IMR-90 (cell line): ENCODE data around the gene IZUMO2.

ENCODE experiments used
- POLR2A ChIP-seq: IDR thresholded peaks from 2 replicates; pipeline ENCODE4 v1.6.1; 2012; ENCODE audit warnings: mild to moderate bottlenecking, low read depth, low read length
- TF ChIP-seq, protein P1 (sequence below): conservative IDR thresholded peaks from 2 replicates; pipeline ENCODE4 v1.5.1; 2012; ENCODE audit warnings: mild to moderate bottlenecking, low read depth, low read length, improper control_type of control experiment

DNA sequence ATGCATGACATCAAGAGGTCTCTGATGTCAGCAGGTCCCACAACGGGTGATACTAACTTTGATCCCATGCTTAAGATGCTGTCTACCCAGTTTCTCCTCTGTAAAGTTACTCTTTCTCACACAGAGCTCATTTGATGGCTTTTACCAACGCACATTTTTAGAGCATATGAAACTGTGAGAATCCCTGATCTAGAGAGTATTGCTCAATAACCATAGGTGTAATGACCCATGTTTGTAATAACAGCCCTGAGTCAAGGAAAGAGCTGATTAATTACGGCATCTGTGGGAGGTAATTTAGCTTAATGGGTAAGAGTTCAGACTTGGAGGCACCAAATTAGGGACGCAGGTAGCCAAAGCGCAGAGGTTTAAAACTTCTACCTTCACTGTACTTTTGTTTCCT lies 18.0 kb upstream of the IZUMO2 start:
- TF ChIP-seq, protein P1, sequence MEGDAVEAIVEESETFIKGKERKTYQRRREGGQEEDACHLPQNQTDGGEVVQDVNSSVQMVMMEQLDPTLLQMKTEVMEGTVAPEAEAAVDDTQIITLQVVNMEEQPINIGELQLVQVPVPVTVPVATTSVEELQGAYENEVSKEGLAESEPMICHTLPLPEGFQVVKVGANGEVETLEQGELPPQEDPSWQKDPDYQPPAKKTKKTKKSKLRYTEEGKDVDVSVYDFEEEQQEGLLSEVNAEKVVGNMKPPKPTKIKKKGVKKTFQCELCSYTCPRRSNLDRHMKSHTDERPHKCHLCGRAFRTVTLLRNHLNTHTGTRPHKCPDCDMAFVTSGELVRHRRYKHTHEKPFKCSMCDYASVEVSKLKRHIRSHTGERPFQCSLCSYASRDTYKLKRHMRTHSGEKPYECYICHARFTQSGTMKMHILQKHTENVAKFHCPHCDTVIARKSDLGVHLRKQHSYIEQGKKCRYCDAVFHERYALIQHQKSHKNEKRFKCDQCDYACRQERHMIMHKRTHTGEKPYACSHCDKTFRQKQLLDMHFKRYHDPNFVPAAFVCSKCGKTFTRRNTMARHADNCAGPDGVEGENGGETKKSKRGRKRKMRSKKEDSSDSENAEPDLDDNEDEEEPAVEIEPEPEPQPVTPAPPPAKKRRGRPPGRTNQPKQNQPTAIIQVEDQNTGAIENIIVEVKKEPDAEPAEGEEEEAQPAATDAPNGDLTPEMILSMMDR, result no peak
- no peak for TF ChIP-seq POLR2A
